Naive B cell (primary cell): ENCODE measurements around the gene TRIM25. TPM values are rescaled to one million over a fixed set of nuclear protein-coding genes. Genes with fewer than 3 reads are reported as not detected.

Experiments used
- ATAC-seq, 2 donors: fragments of 150-1000 bp; cut with Tn5 transposase; 2 replicates each; pipeline ENCODE4 v1.10.0; 2021; ENCODE audit warnings: low read depth in 2 of 2, mild to moderate bottlenecking in 2 of 2, moderate library complexity in 2 of 2
- DNase-seq: peaks from one replicate; pipeline ENCODE4 v3.0.0; 2022
- H3K27ac Mint-ChIP-seq, 6 donors: one replicate each; pipeline ENCODE4 v1.8.0; 2020 to 2022; ENCODE audit warnings: mild to moderate bottlenecking in 6 of 6, mixed read lengths in 6 of 6, moderate library complexity in 5 of 6, inconsistent platforms in 2 of 6
- H3K27me3 Mint-ChIP-seq, 3 donors: one replicate each; pipeline ENCODE4 v1.8.0; 2021 to 2022; ENCODE audit warnings: mixed read lengths in 3 of 3, mild to moderate bottlenecking in 1 of 3
- H3K36me3 Mint-ChIP-seq, 2 donors: one replicate each; pipeline ENCODE4 v1.8.0; 2020 to 2022; ENCODE audit warnings: mixed read lengths in 2 of 2, inconsistent platforms in 1 of 2, mild to moderate bottlenecking in 1 of 2
- H3K4me1 Mint-ChIP-seq, 3 donors: one replicate each; pipeline ENCODE4 v1.8.0; 2020 to 2022; ENCODE audit warnings: mixed read lengths in 3 of 3, inconsistent platforms in 1 of 3, mild to moderate bottlenecking in 1 of 3, moderate library complexity in 1 of 3
- H3K4me3 Mint-ChIP-seq, 8 donors: one replicate each; pipeline ENCODE4 v1.8.0; 2020 to 2022; ENCODE audit warnings: mild to moderate bottlenecking in 8 of 8, mixed read lengths in 8 of 8, moderate library complexity in 8 of 8, inconsistent platforms in 2 of 8
- H3K9me3 Mint-ChIP-seq, 7 donors: one replicate each; pipeline ENCODE4 v1.8.0; 2020 to 2022; ENCODE audit warnings: mixed read lengths in 7 of 7, mild to moderate bottlenecking in 5 of 7, inconsistent platforms in 2 of 7, moderate library complexity in 1 of 7
- polyA plus RNA-seq, 6 donors: library from polyadenylated mRNA; unstranded; fragments of 300-500 nt; fragmentation: Illumina TruSeq; gene quantifications; one replicate each; pipeline ENCODE4 v1.2.3, GENCODE V29; 2021; ENCODE audit warnings: low read depth in 6 of 6

Gene TRIM25
- polyA plus RNA-seq, 6 donors from 2014 or later = 0.74 to 18.5 (median 10.3) TPM

GRCh38 chr17:56866076-56866475 is 47.8 kb downstream of the TRIM25 start:
- Mint-ChIP-seq H3K4me3 (no peak overlapping the region), H3K9me3 (no peaks in the 10 kb centered on the region), H3K27ac (no peak overlapping the region), H3K36me3 (peaks cover 2 to 12% of the 10 kb centered on the region in 2 donors), H3K4me1 (peaks cover 0 to 13% (median 0%) of the 10 kb centered on the region in 3 donors), H3K27me3 (no peaks in the 10 kb centered on the region)
- ATAC-seq (no peak), DNase-seq (no peak)

- H3K27ac Mint-ChIP-seq = no peak overlapping the region
- ATAC-seq (no peak), DNase-seq (no peak)
- no peak overlapping the region for H3K4me3 Mint-ChIP-seq
- H3K36me3 Mint-ChIP-seq = peaks cover 7 to 12% of the 10 kb centered on the region in 2 donors
- H3K9me3 Mint-ChIP-seq = no peaks in the 10 kb centered on the region
- H3K4me1 Mint-ChIP-seq = peaks cover 0 to 7% (median 3%) of the 10 kb centered on the region in 3 donors
- H3K27me3 Mint-ChIP-seq = no peaks in the 10 kb centered on the region
Measured at GRCh38 chr17:56863974-56864373, 49.9 kb downstream of the TRIM25 start.

GRCh38 chr17:56861899-56862298 is 52.0 kb downstream of the TRIM25 start:
- Mint-ChIP-seq H3K27ac (no peak overlapping the region), H3K36me3 (peaks cover 7 to 22% of the 10 kb centered on the region in 2 donors), H3K27me3 (no peaks in the 10 kb centered on the region), H3K9me3 (no peaks in the 10 kb centered on the region), H3K4me3 (no peak overlapping the region), H3K4me1 (peaks cover 0 to 7% (median 3%) of the 10 kb centered on the region in 3 donors)
- ATAC-seq (no peak), DNase-seq (no peak)

GRCh38 chr17:56851008-56851407 is 62.8 kb downstream of the TRIM25 start:
- Mint-ChIP-seq H3K4me1 (no peaks in the 10 kb centered on the region), H3K27me3 (no peaks in the 10 kb centered on the region), H3K36me3 (peaks cover 15 to 26% of the 10 kb centered on the region in 2 donors), H3K9me3 (no peaks in the 10 kb centered on the region), H3K27ac (no peak overlapping the region), H3K4me3 (no peak overlapping the region)
- DNase-seq (no peak), ATAC-seq (no peak)

- ATAC-seq = no peak
- H3K4me1 Mint-ChIP-seq = no peaks in the 10 kb centered on the region
- H3K27ac Mint-ChIP-seq = no peak overlapping the region
- H3K9me3 Mint-ChIP-seq = no peaks in the 10 kb centered on the region
- H3K36me3 Mint-ChIP-seq = peaks cover 15 to 26% of the 10 kb centered on the region in 2 donors
- no peak overlapping the region for H3K4me3 Mint-ChIP-seq
- DNase-seq = no peak
- no peaks in the 10 kb centered on the region for H3K27me3 Mint-ChIP-seq
Measured at GRCh38 chr17:56850591-56850990, 63.3 kb downstream of the TRIM25 start.

- H3K27ac Mint-ChIP-seq = no peak overlapping the region
- DNase-seq (no peak), ATAC-seq (no peak)
- H3K9me3 Mint-ChIP-seq = no peaks in the 10 kb centered on the region
- H3K36me3 Mint-ChIP-seq = peaks cover 15 to 26% of the 10 kb centered on the region in 2 donors
- H3K4me3 Mint-ChIP-seq = no peak overlapping the region
- no peaks in the 10 kb centered on the region for H3K4me1 Mint-ChIP-seq
- H3K27me3 Mint-ChIP-seq = no peaks in the 10 kb centered on the region
Measured at GRCh38 chr17:56849131-56849530, 64.7 kb downstream of the TRIM25 start.

GRCh38 chr17:56847106-56847505 is 66.7 kb downstream of the TRIM25 start:
- H3K36me3 Mint-ChIP-seq = peaks cover 15 to 26% of the 10 kb centered on the region in 2 donors
- no peak overlapping the region for H3K27ac Mint-ChIP-seq

GRCh38 chr17:56845934-56846333 is 67.9 kb downstream of the TRIM25 start:
- Mint-ChIP-seq H3K4me3 (no peak overlapping the region), H3K27ac (no peak overlapping the region), H3K27me3 (no peaks in the 10 kb centered on the region), H3K36me3 (peaks cover 15 to 26% of the 10 kb centered on the region in 2 donors), H3K4me1 (no peaks in the 10 kb centered on the region), H3K9me3 (no peaks in the 10 kb centered on the region)
- no peak for DNase-seq
- no peak for ATAC-seq

More at GRCh38 chr17:56847106-56847505, 66.7 kb downstream of the TRIM25 start:
- Mint-ChIP-seq H3K27me3 (no peaks in the 10 kb centered on the region), H3K9me3 (no peaks in the 10 kb centered on the region), H3K4me3 (no peak overlapping the region), H3K4me1 (no peaks in the 10 kb centered on the region)
- DNase-seq (no peak), ATAC-seq (no peak)

GRCh38 chr17:56842577-56842976 is 71.3 kb downstream of the TRIM25 start:
- H3K36me3 Mint-ChIP-seq = peaks cover 0 to 6% of the 10 kb centered on the region in 2 donors
- H3K4me1 Mint-ChIP-seq = peaks cover 0 to under 1% (median 0%) of the 10 kb centered on the region in 3 donors
- ATAC-seq = no peak
- H3K4me3 Mint-ChIP-seq = no peak overlapping the region
- H3K27ac Mint-ChIP-seq = no peak overlapping the region
- no peak for DNase-seq
- no peaks in the 10 kb centered on the region for H3K27me3 Mint-ChIP-seq
- H3K9me3 Mint-ChIP-seq = no peaks in the 10 kb centered on the region

GRCh38 chr17:56838687-56839086 is 75.2 kb downstream of the TRIM25 start:
- peaks cover 6 to 22% (median 14%) of the 10 kb centered on the region in 3 donors for H3K4me1 Mint-ChIP-seq
- no peak for DNase-seq
- no peak overlapping the region for H3K27ac Mint-ChIP-seq
- H3K36me3 Mint-ChIP-seq = no peaks in the 10 kb centered on the region
- no peak for ATAC-seq
- no peak overlapping the region for H3K4me3 Mint-ChIP-seq
- no peaks in the 10 kb centered on the region for H3K27me3 Mint-ChIP-seq
- H3K9me3 Mint-ChIP-seq = no peaks in the 10 kb centered on the region

Other genes with a start within 250 kb of the TRIM25 start
- 1 to 10 TPM in 5 of 6 donors, under 1 TPM in 1; 0.15 to 2.4 (median 1.4) TPM for gene C17orf67, start 80.1 kb downstream of the TRIM25 start, polyA plus RNA-seq
- gene DGKE, start 79.9 kb downstream of the TRIM25 start, polyA plus RNA-seq = 1 to 10 TPM; 1.3 to 4.1 (median 3.3) TPM
- 10 to 100 TPM; 19.5 to 25.9 (median 22.5) TPM for gene COIL, start 47.0 kb upstream of the TRIM25 start, polyA plus RNA-seq
- 100 to 1,000 TPM; 134 to 305 (median 175) TPM for gene SCPEP1, start 64.1 kb upstream of the TRIM25 start, polyA plus RNA-seq
- 10 to 100 TPM in 5 of 6 donors, 1 to 10 TPM in 1; 9.6 to 20.5 (median 11.7) TPM for gene AKAP1, start 171.2 kb upstream of the TRIM25 start, polyA plus RNA-seq